Posterior cingulate gyrus (tissue), 11 donors: Measurements from ENCODE around the gene APOC3.
A peak's percentile ranks its signal among the peaks of the same experiment; 100 is the strongest.

Experiments used
- DNase-seq, 10 donors: peaks; one replicate each; pipeline versions ENCODE4 v3.0.0 to v3.0.0-alpha.2; 2020 to 2021; ENCODE audit warnings: mixed read lengths in 3 of 10
- intact Hi-C: fragments of 100-400 bp; cut with DNase I; formaldehyde crosslinking; loops from one replicate; pipeline ENCODE4 v1.15.1; 2023

APOC3 gene

GRCh38 chr11:116842117-116842516, 12.4 kb downstream of the APOC3 start:
- intact Hi-C loops = no loop called here
- DNase-seq = no peak

GRCh38 chr11:116842909-116843308, 13.2 kb downstream of the APOC3 start:
- no peak for DNase-seq
- intact Hi-C loops = no loop called here

- intact Hi-C loops = no loop called here
Measured at GRCh38 chr11:116843661-116844060, 14.0 kb downstream of the APOC3 start.

GRCh38 chr11:116844722-116845121, 15.0 kb downstream of the APOC3 start:
- no peak for DNase-seq

More at GRCh38 chr11:116843661-116844060, 14.0 kb downstream of the APOC3 start:
- no peak for DNase-seq

GRCh38 chr11:116847612-116848011, 17.9 kb downstream of the APOC3 start:
- DNase-seq = no peak
- intact Hi-C loops = no loop called here

More at GRCh38 chr11:116844722-116845121, 15.0 kb downstream of the APOC3 start:
- intact Hi-C loops = no loop called here

GRCh38 chr11:116849060-116849459, 19.4 kb downstream of the APOC3 start:
- DNase-seq = no peak
- intact Hi-C loops = no loop called here

- intact Hi-C loops = no loop called here
- no peak for DNase-seq
Measured at GRCh38 chr11:116849486-116849885, 19.8 kb downstream of the APOC3 start.

GRCh38 chr11:116851626-116852025, 21.9 kb downstream of the APOC3 start:
- intact Hi-C loops = no loop called here
- DNase-seq = peak in 3 of 10 donors; percentile 49 to 91 (median 79)

- intact Hi-C loops = no loop called here
- DNase-seq = no peak
Measured at GRCh38 chr11:116852261-116853031, 22.7 kb downstream of the APOC3 start.

- intact Hi-C loops = no loop called here
- DNase-seq = no peak
Measured at GRCh38 chr11:116853461-116854073, 23.9 kb downstream of the APOC3 start.

- no peak for DNase-seq
- intact Hi-C loops = no loop called here
Measured at GRCh38 chr11:116855413-116855812, 25.7 kb downstream of the APOC3 start.

- DNase-seq = no peak
- intact Hi-C loops = no loop called here
Measured at GRCh38 chr11:116856423-116856822, 26.7 kb downstream of the APOC3 start.

GRCh38 chr11:116857316-116857715, 27.6 kb downstream of the APOC3 start:
- intact Hi-C loops = no loop called here

GRCh38 chr11:116857936-116858335, 28.2 kb downstream of the APOC3 start:
- intact Hi-C loops = no loop called here
- no peak for DNase-seq

More at GRCh38 chr11:116857316-116857715, 27.6 kb downstream of the APOC3 start:
- DNase-seq = no peak

- no peak for DNase-seq
- intact Hi-C loops = no loop called here
Measured at GRCh38 chr11:116859175-116859574, 29.5 kb downstream of the APOC3 start.

GRCh38 chr11:116860303-116860702, 30.6 kb downstream of the APOC3 start:
- intact Hi-C loops = no loop called here
- no peak for DNase-seq

GRCh38 chr11:116861539-116861938, 31.8 kb downstream of the APOC3 start:
- DNase-seq = no peak
- intact Hi-C loops = no loop called here

- intact Hi-C loops = no loop called here
- DNase-seq = no peak
Measured at GRCh38 chr11:116862185-116862584, 32.5 kb downstream of the APOC3 start.

- DNase-seq = no peak
- intact Hi-C loops = no loop called here
Measured at GRCh38 chr11:116862951-116863350, 33.2 kb downstream of the APOC3 start.

GRCh38 chr11:116864531-116864930, 34.8 kb downstream of the APOC3 start:
- intact Hi-C loops = no loop called here
- DNase-seq = no peak

- intact Hi-C loops = no loop called here
- DNase-seq = no peak
Measured at GRCh38 chr11:116865696-116866095, 36.0 kb downstream of the APOC3 start.

GRCh38 chr11:116866804-116867455, 37.2 kb downstream of the APOC3 start:
- intact Hi-C loops = no loop called here
- no peak for DNase-seq
